ENCODE results near the gene GPR158.

- TF ChIP-seq CTCF (conservative IDR thresholded peaks at IDR 0.05; ENCODE audit: low read depth, low read length) (no peak), EZH2 (IDR thresholded peaks at IDR 0.05; ENCODE audit: low read length, unreplicated experiment) (no peak)
Observed at GRCh38 chr10:25169740-25170139, 5.1 kb upstream of the GPR158 start.

Data from PC-3 (cell line).